ENCODE results near the gene CALM3.

Gene CALM3

GRCh38 chr19:46637224-46637623, 36.1 kb downstream of the CALM3 start:
- DNase-seq (ENCODE audit: low spot score): no peak

DNA sequence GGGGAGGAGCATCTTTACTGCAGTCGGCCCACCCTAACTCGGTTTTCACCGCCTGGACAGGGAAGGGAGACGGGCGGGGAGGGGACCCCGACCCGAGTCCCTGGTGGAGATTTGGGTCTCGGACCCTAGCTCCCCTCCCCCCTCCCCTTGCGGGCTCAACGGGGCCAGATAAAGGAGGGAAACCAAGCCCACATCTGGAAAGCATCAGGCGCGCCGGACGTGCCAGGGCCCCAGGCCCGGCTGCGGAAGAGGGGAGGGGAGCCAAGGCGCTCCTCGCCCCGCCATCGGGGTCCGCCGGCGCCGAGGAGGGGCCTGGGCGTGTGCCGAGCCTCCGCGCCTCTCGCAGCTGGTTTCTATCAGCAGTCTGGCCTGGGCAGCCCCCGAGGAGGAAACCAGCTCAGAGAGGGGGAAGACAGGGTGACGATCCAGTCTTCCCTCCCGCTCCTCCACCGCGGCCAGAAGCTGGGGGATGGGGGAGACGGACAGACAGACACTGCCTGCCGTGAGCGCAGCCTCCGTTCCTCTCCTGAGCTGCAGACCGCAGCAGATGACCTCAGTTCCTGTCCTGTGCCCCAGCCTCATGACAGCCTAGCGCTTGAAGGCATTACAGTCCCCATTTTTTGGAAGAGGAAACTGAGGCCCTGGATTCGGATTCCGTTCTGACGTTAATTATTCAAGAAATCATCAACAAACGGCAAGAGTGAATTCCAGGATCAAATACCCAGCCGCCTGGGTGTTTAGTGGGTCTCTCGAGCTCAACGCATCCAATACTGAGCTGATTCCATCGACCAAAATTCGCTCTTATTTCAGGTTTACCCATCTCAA, 38.4 kb downstream of the CALM3 start:
- peak; percentile 59 for DNase-seq (ENCODE audit: low spot score)

GRCh38 chr19:46640656-46641055, 39.5 kb downstream of the CALM3 start:
- no peak for DNase-seq (ENCODE audit: low spot score)

DNA sequence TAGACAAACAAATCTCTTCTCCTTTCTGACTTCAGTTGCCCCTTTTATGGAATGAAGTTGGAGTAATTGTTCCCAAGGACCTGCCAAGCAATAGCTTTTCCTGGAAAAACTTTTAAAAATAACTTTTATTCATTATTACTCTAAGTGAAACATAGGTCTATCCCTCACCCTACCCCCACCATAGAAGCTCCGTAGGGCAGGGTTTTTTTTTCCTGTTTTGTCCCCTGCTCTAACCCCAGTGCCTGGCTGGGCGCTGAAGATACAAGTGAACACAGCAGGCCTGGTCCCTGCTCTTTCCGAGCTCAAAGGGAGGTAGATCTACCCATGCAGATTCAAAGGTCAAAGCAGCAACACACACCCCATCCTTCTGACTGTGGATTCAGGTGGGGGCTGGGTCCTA, 43.6 kb downstream of the CALM3 start:
- no peak for DNase-seq (ENCODE audit: low spot score)

- DNase-seq (ENCODE audit: low spot score): no peak
Measured at GRCh38 chr19:46646402-46646801, 45.3 kb downstream of the CALM3 start.

- peak; percentile 30 for DNase-seq (ENCODE audit: low spot score)
Measured at GRCh38 chr19:46648060-46648960, 47.2 kb downstream of the CALM3 start.

DNA sequence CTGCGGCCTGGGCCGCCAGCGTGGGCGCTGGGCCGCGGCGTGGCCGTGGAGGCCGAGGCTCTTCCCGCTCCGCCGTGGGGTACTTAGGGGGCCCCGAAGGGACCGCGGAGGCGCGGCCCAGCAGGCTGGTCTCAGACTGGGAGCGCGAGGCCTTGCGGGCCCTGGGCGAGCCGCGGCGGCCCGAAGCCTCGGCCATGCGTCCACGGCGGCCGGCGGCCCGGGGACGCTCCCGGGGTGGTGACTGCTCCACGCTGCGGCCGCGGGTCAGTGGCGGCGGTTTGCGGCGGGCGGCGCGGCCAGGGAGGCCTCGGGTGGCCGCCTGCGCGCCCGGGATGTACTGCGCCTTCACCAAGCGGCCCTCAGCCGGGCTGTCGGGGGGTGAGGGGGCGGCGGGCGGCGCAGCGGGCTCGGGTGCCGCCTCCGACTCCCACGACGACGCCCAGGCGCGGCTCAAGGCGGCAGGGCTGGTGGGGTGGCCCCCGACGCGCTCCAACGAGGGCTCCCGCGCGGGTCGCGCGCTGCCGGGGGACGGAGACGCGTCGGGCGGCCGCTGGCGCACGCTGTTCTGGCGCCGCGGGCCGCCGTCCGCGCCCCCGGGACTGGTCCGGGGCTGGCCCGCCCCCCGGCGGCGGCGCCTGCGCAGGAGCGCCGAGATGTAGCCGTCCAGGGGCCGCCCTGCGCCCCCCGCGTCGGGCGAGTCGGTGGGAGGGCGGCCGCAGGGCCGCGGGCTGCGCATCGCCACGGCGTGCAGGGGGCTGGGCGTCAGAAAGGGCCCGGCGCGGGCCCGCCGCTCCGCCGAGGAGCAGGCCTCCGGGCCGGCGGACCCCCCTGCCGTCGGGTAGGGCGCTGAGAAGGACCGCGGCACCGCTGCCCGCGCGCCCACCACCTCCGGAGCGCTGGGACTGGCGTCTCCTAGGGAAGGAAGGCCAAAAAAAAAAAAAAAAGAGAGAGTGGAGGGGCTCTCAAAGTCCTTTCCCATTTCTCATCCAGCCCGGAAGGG, 48.1 kb downstream of the CALM3 start:
- peak; percentile 63 for DNase-seq (ENCODE audit: low spot score)

- no peak for DNase-seq (ENCODE audit: low spot score)
Measured at GRCh38 chr19:46650445-46650844, 49.3 kb downstream of the CALM3 start.

GRCh38 chr19:46654621-46655152, 53.6 kb downstream of the CALM3 start:
- no peak for DNase-seq (ENCODE audit: low spot score)

DNA sequence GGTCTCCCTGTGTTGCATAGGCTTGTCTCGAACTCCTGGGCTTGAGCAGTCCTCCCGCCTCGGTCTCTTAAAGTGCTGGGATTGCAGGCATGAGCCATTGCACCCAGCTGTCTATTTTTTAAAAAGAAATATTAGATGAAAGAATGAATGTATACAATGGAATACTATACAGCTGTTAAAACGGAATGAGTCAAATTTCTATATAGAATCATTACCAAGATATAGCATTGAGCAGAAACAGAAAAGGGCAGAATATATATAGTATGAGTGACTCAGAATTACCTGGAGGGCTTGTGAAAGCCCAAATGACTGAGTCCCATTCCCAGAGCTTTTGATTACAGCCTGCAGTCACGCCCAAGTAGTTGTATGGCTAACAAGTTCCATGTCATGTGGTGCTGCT, 55.4 kb downstream of the CALM3 start:
- DNase-seq (ENCODE audit: low spot score): no peak

- peak; percentile 48 for DNase-seq (ENCODE audit: low spot score)
Measured at GRCh38 chr19:46659151-46660007, 58.2 kb downstream of the CALM3 start.

DNA sequence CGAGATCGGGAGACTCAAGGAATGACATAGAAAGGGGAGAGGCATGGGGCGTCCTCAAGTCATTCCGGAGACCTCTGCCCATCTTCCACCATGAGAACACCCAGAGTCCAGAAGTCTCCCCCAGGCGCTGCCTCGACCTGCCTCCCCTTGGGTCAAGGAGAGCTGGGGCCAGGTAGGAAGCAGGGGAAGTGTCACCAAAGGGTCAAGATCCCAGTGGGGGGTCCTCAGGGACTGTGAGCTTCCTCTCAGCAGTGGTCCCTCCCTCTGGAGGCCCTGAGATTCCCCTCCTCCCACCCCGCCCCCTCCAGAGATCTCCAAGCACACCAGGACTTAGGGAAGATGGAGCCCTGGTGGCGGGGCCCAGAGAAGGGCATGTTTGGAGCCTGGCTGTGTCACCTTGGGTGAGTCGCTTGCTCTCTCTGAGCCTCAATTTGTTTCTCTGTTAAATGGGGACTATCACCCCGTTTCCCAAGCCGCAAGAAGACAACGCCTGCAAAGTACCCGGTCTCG, 58.9 kb downstream of the CALM3 start:
- peak; percentile 38 for DNase-seq (ENCODE audit: low spot score)
